HK-2 (cell line): ENCODE measurements around the gene ROBO3.

Experiments used
- DNase-seq: peaks from one replicate; pipeline ENCODE4 v3.0.0-alpha.2; 2018; ENCODE audit not compliant: unreplicated experiment

The ROBO3 gene

GRCh38 chr11:124891373-124891861 is 26.2 kb downstream of the ROBO3 start:
- DNase-seq, result no peak

GRCh38 chr11:124892146-124892545 is 26.9 kb downstream of the ROBO3 start:
- no peak for DNase-seq

GRCh38 chr11:124892750-124893454 is 27.7 kb downstream of the ROBO3 start:
- DNase-seq, result no peak

GRCh38 chr11:124893781-124894401 is 28.7 kb downstream of the ROBO3 start:
- DNase-seq, result no peak

- DNase-seq, result no peak
Observed at GRCh38 chr11:124894606-124895430, 29.6 kb downstream of the ROBO3 start.

- no peak for DNase-seq
Observed at GRCh38 chr11:124895471-124895971, 30.3 kb downstream of the ROBO3 start.

GRCh38 chr11:124896071-124896750 is 31.0 kb downstream of the ROBO3 start:
- DNase-seq, result no peak

- no peak for DNase-seq
Observed at GRCh38 chr11:124896821-124897391, 31.7 kb downstream of the ROBO3 start.

GRCh38 chr11:124897674-124898262 is 32.5 kb downstream of the ROBO3 start, which contains the start of gene ROBO4:
Gene ROBO4 (minus strand): TSS chr11:124897865. CDS start chr11:124897795, 70 bp downstream.
- no peak for DNase-seq

- no peak for DNase-seq
Observed at GRCh38 chr11:124898263-124898680, 33.0 kb downstream of the ROBO3 start.

- no peak for DNase-seq
Observed at GRCh38 chr11:124898711-124899110, 33.5 kb downstream of the ROBO3 start.

- DNase-seq, result no peak
Observed at GRCh38 chr11:124899383-124900145, 34.3 kb downstream of the ROBO3 start.

GRCh38 chr11:124900464-124900863 is 35.2 kb downstream of the ROBO3 start:
- peak; percentile 63 for DNase-seq

GRCh38 chr11:124902616-124903015 is 37.4 kb downstream of the ROBO3 start:
- no peak for DNase-seq

GRCh38 chr11:124915541-124916369 is 50.5 kb downstream of the ROBO3 start:
- DNase-seq, result no peak

GRCh38 chr11:124916370-124916710 is 51.1 kb downstream of the ROBO3 start:
- DNase-seq, result no peak

GRCh38 chr11:124917115-124917637 is 51.9 kb downstream of the ROBO3 start:
- DNase-seq, result no peak

- DNase-seq, result no peak
Observed at GRCh38 chr11:124918950-124919349, 53.7 kb downstream of the ROBO3 start, which contains the start of gene HEPN1. Gene HEPN1 (plus strand): TSS chr11:124919250.

GRCh38 chr11:124919898-124920297 is 54.7 kb downstream of the ROBO3 start:
- DNase-seq, result no peak
